Lower leg skin (tissue), 4 donors: ENCODE results near the gene JAKMIP2. TPM values are rescaled to one million over a fixed set of nuclear protein-coding genes. Genes with fewer than 3 reads are reported as not detected.

Experiments
- DNase-seq, 2 donors: peaks; one replicate each; pipeline ENCODE4 v3.0.0-alpha.2; 2019; ENCODE audit warnings: low spot score in 2 of 2
- H3K4me3 ChIP-seq: fragments of 200-600 bp; sonication (generic); 2 replicates; pipeline ENCODE4 v1.5.1; 2017; ENCODE audit warnings: mild to moderate bottlenecking, low read depth; ENCODE audit not compliant: poor library complexity, severe bottlenecking
- POLR2A ChIP-seq, 2 donors: fragments of 450-650 bp; IDR thresholded peaks; one replicate each; pipeline ENCODE4 v1.6.1; 2016 to 2017; ENCODE audit warnings: antibody characterized with exemption in 2 of 2, mild to moderate bottlenecking in 1 of 2, moderate library complexity in 1 of 2
- WGBS, 2 donors: methylation state at CpG; one replicate each; pipeline ENCODE4 v1.1.5; 2018; 5-methylcytosine and 5-hydroxymethylcytosine counted together
- intact Hi-C: fragments of 100-400 bp; cut with DNase I; formaldehyde crosslinking; loops from one replicate; pipeline ENCODE4 v1.15.0; 2023; ENCODE audit warnings: low total_unique reads
- total RNA-seq, 4 donors: library from RNA; depleted of rRNA; stranded (reverse); fragments of >200 nt; gene quantifications; one replicate each; pipeline ENCODE4 v1.1.0, GENCODE V29; 2016
- TF ChIP-seq, protein P1 (sequence below), 3 donors: fragments of 450-650 bp; IDR thresholded peaks; one replicate each; pipeline ENCODE4 v1.5.1; 2016; ENCODE audit warnings: antibody characterized with exemption in 3 of 3, mild to moderate bottlenecking in 3 of 3, moderate library complexity in 2 of 3

JAKMIP2 gene
- total RNA-seq, 4 donors from 2014 or later = 0.23 to 0.34 (median 0.23) TPM; not detected in 1

DNA sequence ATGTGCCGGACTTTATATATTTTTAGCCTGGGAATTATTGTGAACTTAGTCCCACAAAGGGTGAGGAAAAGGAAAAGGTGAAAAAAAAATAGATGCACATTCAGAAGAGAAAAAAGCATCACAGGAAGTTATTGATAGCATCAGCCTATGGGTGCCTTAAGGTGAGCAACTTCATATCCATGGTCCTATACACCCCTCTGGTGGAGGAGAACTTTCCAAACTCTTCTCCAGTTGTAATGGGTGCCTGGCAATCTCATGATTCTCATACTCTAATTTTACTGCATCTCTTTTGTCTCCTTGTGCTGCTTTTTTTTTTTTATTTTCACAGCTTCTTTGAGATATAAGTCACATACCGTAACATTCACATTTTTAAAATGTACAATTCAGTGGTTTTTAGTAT, 107.4 kb downstream of the JAKMIP2 start:
- H3K4me3 ChIP-seq = no peak overlapping the region
- 90 to 91% methylated on average over 2 of the region's 2 CpGs for WGBS, 2 donors
- TF ChIP-seq, protein P1, sequence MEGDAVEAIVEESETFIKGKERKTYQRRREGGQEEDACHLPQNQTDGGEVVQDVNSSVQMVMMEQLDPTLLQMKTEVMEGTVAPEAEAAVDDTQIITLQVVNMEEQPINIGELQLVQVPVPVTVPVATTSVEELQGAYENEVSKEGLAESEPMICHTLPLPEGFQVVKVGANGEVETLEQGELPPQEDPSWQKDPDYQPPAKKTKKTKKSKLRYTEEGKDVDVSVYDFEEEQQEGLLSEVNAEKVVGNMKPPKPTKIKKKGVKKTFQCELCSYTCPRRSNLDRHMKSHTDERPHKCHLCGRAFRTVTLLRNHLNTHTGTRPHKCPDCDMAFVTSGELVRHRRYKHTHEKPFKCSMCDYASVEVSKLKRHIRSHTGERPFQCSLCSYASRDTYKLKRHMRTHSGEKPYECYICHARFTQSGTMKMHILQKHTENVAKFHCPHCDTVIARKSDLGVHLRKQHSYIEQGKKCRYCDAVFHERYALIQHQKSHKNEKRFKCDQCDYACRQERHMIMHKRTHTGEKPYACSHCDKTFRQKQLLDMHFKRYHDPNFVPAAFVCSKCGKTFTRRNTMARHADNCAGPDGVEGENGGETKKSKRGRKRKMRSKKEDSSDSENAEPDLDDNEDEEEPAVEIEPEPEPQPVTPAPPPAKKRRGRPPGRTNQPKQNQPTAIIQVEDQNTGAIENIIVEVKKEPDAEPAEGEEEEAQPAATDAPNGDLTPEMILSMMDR (IDR thresholded peaks at IDR 0.05) = no peak
- no peak for TF ChIP-seq POLR2A (IDR thresholded peaks at IDR 0.05)
- intact Hi-C loops = no loop called here
- DNase-seq = no peak

DNA sequence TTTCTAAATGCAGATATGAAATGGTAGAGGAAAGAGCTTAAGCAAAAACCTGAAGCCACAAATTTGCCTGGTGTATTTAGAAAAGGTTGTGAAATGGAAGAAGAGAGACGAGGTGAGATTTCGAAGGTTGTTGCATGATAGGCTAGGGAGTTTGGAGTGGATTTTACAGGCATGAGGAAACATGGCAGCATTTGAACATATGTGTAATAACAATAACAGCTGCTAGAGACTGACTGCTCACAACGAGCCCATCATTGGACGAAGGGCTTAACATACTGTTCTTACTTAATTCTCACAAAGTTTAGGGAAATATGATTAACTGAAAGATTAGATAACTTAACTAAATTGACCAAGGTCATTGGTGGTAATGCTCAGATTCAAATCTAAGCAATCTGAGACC, 108.1 kb downstream of the JAKMIP2 start:
- WGBS, 2 donors = 81 to 86% methylated on average over 4 of the region's 4 CpGs
- H3K4me3 ChIP-seq = no peak overlapping the region
- TF ChIP-seq, protein P1 (IDR thresholded peaks at IDR 0.05) = no peak
- TF ChIP-seq POLR2A (IDR thresholded peaks at IDR 0.05) = no peak
- DNase-seq = no peak
- intact Hi-C loops = no loop called here

DNA sequence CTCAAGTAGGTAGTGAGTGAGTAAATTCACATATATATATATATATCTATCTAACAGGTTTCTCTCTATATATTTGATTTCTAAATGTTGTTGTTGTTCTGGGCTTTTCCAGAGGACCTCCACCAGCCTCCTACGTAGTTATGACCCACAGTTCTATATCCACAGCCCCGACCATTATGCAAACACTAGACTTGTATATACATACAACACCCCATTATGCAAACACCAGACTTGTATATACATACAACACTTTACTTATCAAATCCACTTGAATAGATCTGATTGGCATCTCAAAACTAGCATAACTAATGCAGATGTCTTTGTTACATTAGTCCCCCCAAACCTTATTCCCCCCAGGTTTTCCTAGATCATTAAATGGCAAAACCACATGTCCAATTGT, 108.7 kb downstream of the JAKMIP2 start:
- no peak for DNase-seq
- H3K4me3 ChIP-seq = no peak overlapping the region
- WGBS, 2 donors = 85 to 86% methylated on average over 2 of the region's 2 CpGs
- intact Hi-C loops = no loop called here
- TF ChIP-seq POLR2A (IDR thresholded peaks at IDR 0.05) = no peak
- TF ChIP-seq, protein P1 (IDR thresholded peaks at IDR 0.05) = no peak

DNA sequence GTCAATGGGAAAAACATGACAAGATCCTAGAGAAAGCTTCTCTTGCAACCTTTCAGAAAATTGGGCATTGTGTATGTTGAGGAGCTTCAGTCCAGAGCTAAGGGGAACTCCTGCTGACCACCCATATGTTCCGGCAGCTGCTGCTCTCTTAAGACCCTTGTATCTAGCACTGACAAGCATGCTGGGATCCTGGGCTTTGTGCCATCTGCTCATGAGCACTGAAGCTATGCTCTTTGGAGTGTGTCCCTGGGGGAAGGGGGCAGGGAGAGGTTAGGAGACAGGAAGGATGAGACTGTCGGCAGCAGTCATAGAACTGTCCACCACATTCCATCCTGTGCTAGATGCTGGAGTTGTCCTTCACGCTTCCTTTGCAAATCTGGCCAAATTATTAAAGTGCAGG, 109.3 kb downstream of the JAKMIP2 start:
- DNase-seq = no peak
- no peak for TF ChIP-seq POLR2A (IDR thresholded peaks at IDR 0.05)
- TF ChIP-seq, protein P1 (IDR thresholded peaks at IDR 0.05) = no peak
- intact Hi-C loops = no loop called here
- WGBS, 2 donors = 50 to 52% methylated on average over 3 of the region's 3 CpGs
- no peak overlapping the region for H3K4me3 ChIP-seq

DNA sequence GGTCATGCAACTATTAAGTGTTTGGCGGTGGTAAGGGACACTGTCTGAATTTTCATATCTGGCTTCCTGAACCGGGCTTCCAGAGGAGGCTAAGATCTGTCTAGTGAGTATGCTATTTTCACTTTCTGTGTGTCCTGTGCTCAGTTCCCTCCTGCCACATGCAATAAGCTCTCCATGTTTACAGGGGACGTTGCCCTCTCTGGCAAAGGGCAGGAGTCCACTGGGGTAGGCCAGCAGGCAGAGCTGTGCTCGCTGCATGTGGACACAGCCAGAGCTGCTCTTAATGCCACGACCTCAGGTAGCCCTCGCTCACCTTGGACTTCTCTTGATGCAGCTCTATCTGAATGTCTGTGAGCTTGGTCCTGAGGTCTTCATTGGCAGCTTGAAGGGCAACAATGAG, 111.2 kb downstream of the JAKMIP2 start:
- DNase-seq = no peak
- WGBS, 2 donors = 90% methylated on average over 6 of the region's 6 CpGs

DNA sequence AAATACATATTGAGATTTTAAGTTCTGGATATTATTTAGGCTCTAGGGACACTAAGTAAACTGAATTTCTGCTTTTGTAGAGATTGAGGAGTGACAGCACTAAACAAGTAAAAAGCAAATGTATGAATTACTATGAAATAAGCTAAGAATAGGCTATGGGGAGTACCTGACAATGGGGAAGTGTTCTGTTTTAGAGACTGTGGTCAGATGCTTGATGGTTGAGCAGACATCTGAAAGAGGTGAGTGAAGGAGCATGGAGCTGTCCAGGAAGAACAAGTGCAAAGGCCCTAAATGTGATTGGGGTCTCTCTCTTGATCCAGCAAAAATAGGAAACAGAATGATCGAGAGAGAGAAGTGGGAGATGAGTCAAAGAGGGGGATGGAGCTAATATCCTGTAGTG, 111.7 kb downstream of the JAKMIP2 start:
- DNase-seq = no peak
- H3K4me3 ChIP-seq = no peak overlapping the region
- intact Hi-C loops = no loop called here
- 76 to 88% methylated on average over 1 of the region's 1 CpG for WGBS, 2 donors
- TF ChIP-seq, protein P1 (IDR thresholded peaks at IDR 0.05) = no peak
- no peak for TF ChIP-seq POLR2A (IDR thresholded peaks at IDR 0.05)

More for the DNA sequence above, 111.2 kb downstream of the JAKMIP2 start:
- TF ChIP-seq, protein P1 (IDR thresholded peaks at IDR 0.05) = no peak
- TF ChIP-seq POLR2A (IDR thresholded peaks at IDR 0.05) = no peak
- intact Hi-C loops = no loop called here
- no peak overlapping the region for H3K4me3 ChIP-seq
